Endothelial cell of umbilical vein (primary cell): Measurements from ENCODE around the gene FNIP2. TPM values are rescaled to one million over a fixed set of nuclear protein-coding genes. Genes with fewer than 3 reads are reported as not detected.

Source experiments
- BruUV-seq: library from RNA; stranded (reverse); fragments of 400-500 nt; replicated peaks from 2 replicates; lab custom pipeline; 2021; lab: Mats Ljungman, UMichigan
- CTCF ChIA-PET: fragments of 300-600, 350-600 bp; sonication (Branson Sonifier 250); formaldehyde crosslinking; loops from one replicate; lab custom pipeline; 2021; ENCODE audit warnings: antibody characterized with exemption, inconsistent platforms; lab: Charles Lee
- POLR2A ChIA-PET: fragments of 300-600, 350-600 bp; sonication (Branson Sonifier 250); formaldehyde crosslinking; loops from one replicate; lab custom pipeline; 2021; ENCODE audit warnings: antibody characterized with exemption, inconsistent platforms; lab: Charles Lee
- DNase-seq: peaks from one replicate; pipeline ENCODE4 v3.0.0-alpha.2; 2011; ENCODE audit warnings: low read depth, low spot score
- FAIRE-seq: peaks from 2 replicates; lab custom pipeline; 2011; peaks lifted over from hg19 to GRCh38; lab: Jason Lieb, UNC
- H2AFZ ChIP-seq: 2 replicates; pipeline ENCODE4 v1.6.0; 2012; ENCODE audit warnings: low read depth, low read length, control low read depth, inconsistent platforms
- H3K27ac ChIP-seq: 2 replicates; pipeline ENCODE4 v1.5.1; 2011; ENCODE audit warnings: low read depth, mild to moderate bottlenecking, control low read depth, low read length, moderate library complexity; ENCODE audit not compliant: insufficient read depth
- H3K27me3 ChIP-seq, 2 experiments: 2 replicates each; pipeline versions ENCODE4 v1.6.0 to v1.6.1; 2011; ENCODE audit warnings: low read length in 2 of 2, mixed read lengths in 1 of 2; ENCODE audit not compliant: control insufficient read depth in 2 of 2, insufficient read depth in 2 of 2
- H3K36me3 ChIP-seq, 2 experiments: 2 replicates in 1 of 2; 3 replicates in 1 of 2; pipeline ENCODE4 v1.5.1; 2011; ENCODE audit warnings: low read length in 2 of 2, mild to moderate bottlenecking in 1 of 2, moderate library complexity in 1 of 2; ENCODE audit not compliant: control insufficient read depth in 2 of 2, insufficient read depth in 2 of 2; ENCODE audit errors: extremely low read depth in 1 of 2
- H3K4me1 ChIP-seq: 3 replicates; pipeline ENCODE4 v1.5.1; 2011; ENCODE audit warnings: mild to moderate bottlenecking, low read length; ENCODE audit not compliant: control insufficient read depth, insufficient read depth; ENCODE audit errors: extremely low read depth
- H3K4me2 ChIP-seq: 2 replicates; pipeline ENCODE4 v1.6.1; 2011; ENCODE audit warnings: low read length, control low read depth, mixed read lengths; ENCODE audit not compliant: insufficient read depth
- H3K4me3 ChIP-seq, 3 experiments: fragments of 200-600 bp in 1 of 3; sonication (generic), shearing (Covaris generic) in 1 of 3; replicated peaks in 1 of 3; 2 replicates each; pipeline ENCODE4 v1.5.1; 2011 to 2016; ENCODE audit warnings: control low read depth in 3 of 3, low read length in 3 of 3, mild to moderate bottlenecking in 2 of 3, inconsistent platforms in 1 of 3, low read depth in 1 of 3, moderate library complexity in 1 of 3; ENCODE audit not compliant: insufficient read depth in 1 of 3
- H3K79me2 ChIP-seq: 2 replicates; pipeline ENCODE4 v1.6.0; 2012; ENCODE audit warnings: low read length, inconsistent platforms; ENCODE audit not compliant: control insufficient read depth, insufficient read depth
- H3K9ac ChIP-seq: replicated peaks from 2 replicates; pipeline ENCODE3; 2011; ENCODE audit warnings: low read length, control low read depth; ENCODE audit not compliant: insufficient read depth; ENCODE audit errors: extremely low read depth
- H3K9me1 ChIP-seq: replicated peaks from 3 replicates; pipeline ENCODE4 v1.6.0; 2011; ENCODE audit warnings: mild to moderate bottlenecking, low read length; ENCODE audit not compliant: control insufficient read depth, insufficient read depth; ENCODE audit errors: extremely low read depth
- H3K9me3 ChIP-seq: replicated peaks from 2 replicates; pipeline ENCODE4 v1.5.1; 2012; ENCODE audit warnings: low read length, inconsistent platforms; ENCODE audit not compliant: control insufficient read depth, insufficient read depth
- H4K20me1 ChIP-seq: replicated peaks from 2 replicates; pipeline ENCODE3; 2011; ENCODE audit warnings: mild to moderate bottlenecking, low read length; ENCODE audit not compliant: control insufficient read depth, insufficient read depth; ENCODE audit errors: extremely low read depth
- EZH2 ChIP-seq: IDR thresholded peaks from 2 replicates; pipeline ENCODE4 v1.6.1; 2012; ENCODE audit warnings: borderline replicate concordance, low read depth, mild to moderate bottlenecking, moderate library complexity, low read length, inconsistent platforms; ENCODE audit not compliant: severe bottlenecking
- FOS ChIP-seq: IDR thresholded peaks from 2 replicates; pipeline ENCODE4 v1.6.1; 2011; ENCODE audit warnings: mild to moderate bottlenecking, low read length, moderate library complexity, borderline replicate concordance; ENCODE audit not compliant: insufficient read depth
- GATA2 ChIP-seq: IDR thresholded peaks from 2 replicates; pipeline ENCODE4 v1.7.0; 2011; ENCODE audit warnings: low read depth, mild to moderate bottlenecking, moderate library complexity, mixed read lengths, low read length; ENCODE audit not compliant: insufficient read length, insufficient read depth
- JUN ChIP-seq: IDR thresholded peaks from 2 replicates; pipeline ENCODE4 v1.6.1; 2011; ENCODE audit warnings: borderline replicate concordance, low read depth; ENCODE audit not compliant: insufficient read length, insufficient read depth
- MYC ChIP-seq: IDR thresholded peaks from one replicate; pipeline ENCODE4 v1.6.1; 2011; ENCODE audit warnings: mild to moderate bottlenecking, low read depth, low read length
- POLR2A ChIP-seq: IDR thresholded peaks from 2 replicates; pipeline ENCODE4 v1.6.1; 2012; ENCODE audit warnings: low read depth, mild to moderate bottlenecking, control low read depth, low read length
- POLR2AphosphoS5 ChIP-seq: IDR thresholded peaks from 2 replicates; pipeline ENCODE4 v1.6.1; 2012; ENCODE audit warnings: low read depth, mild to moderate bottlenecking, control low read depth, low read length, moderate library complexity; ENCODE audit not compliant: insufficient read depth
- dilution Hi-C: fragments of 300-500 bp; cut with MboI; formaldehyde crosslinking; loops from one replicate; pipeline ENCODE4 v1.15.0; 2019; ENCODE audit warnings: low sequenced_read_pairs; ENCODE audit not compliant: extremely low pct_ligation_motif_present
- intact Hi-C: fragments of 100-400 bp; cut with micrococcal nuclease; formaldehyde crosslinking; loops from one replicate; pipeline ENCODE4 v1.10.0; 2022
- polyA plus RNA-seq, 4 experiments: library from polyadenylated mRNA; depleted of rRNA in 3 of 4; stranded (reverse) in 3 of 4; unstranded in 1 of 4; fragments of >200 nt; gene quantifications; 2 replicates each; pipeline versions ENCODE4 v1.2.1 to v1.2.3, GENCODE V29; 2011 to 2012; ENCODE audit warnings: missing spikeins in 1 of 4
- total RNA-seq: library from RNA; stranded (reverse); gene quantifications from 2 replicates; pipeline ENCODE4 v1.2.3, GENCODE V29; 2021
- TF ChIP-seq, protein P1 (sequence below), 2 donors: IDR thresholded peaks; 1 replicate in 1 of 2; 2 replicates in 1 of 2; pipeline ENCODE4 v1.5.1; 2011; ENCODE audit warnings: low read length in 2 of 2, mild to moderate bottlenecking in 2 of 2, moderate library complexity in 2 of 2, control low read depth in 1 of 2, inconsistent platforms in 1 of 2, low read depth in 1 of 2; ENCODE audit not compliant: insufficient read depth in 1 of 2; ENCODE audit errors: extremely low read depth in 1 of 2
- TF ChIP-seq, protein P2 (sequence below): IDR thresholded peaks from 2 replicates; pipeline ENCODE4 v1.6.1; 2011; ENCODE audit not compliant: insufficient read depth, insufficient read length

The FNIP2 gene
- total and polyA plus RNA-seq, 2 donors (not counting 3 experiments of a cell fraction or from before 2014, with no cell fraction given): 4.5 to 14.4 TPM

DNA sequence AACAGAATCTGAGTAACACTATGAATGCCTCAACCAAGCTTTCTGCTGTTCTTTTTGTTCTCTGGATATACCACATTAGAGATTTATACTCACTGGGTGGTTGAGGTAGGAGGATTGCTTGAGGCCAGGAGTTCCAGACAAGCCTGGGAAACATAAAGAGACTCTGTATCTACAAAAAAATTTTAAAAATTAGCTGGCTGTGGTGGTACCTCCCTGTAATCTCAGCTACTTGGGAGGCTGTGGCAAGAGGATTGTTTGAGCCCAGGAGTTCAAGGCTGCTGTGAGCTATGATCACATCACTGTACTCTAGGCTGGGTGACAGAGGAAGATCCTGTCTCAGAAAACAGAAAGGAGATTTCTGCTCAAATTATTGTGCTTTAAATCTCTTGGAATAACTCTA lies 172.5 kb downstream of the FNIP2 start:
- no peaks in the 10 kb centered on the region for H3K79me2 ChIP-seq
- H3K27me3 ChIP-seq: no peaks in the 10 kb centered on the region
- no peak for TF ChIP-seq MYC
- no peak for TF ChIP-seq GATA2
- TF ChIP-seq FOS: no peak
- no peak for TF ChIP-seq JUN
- TF ChIP-seq, protein P1, sequence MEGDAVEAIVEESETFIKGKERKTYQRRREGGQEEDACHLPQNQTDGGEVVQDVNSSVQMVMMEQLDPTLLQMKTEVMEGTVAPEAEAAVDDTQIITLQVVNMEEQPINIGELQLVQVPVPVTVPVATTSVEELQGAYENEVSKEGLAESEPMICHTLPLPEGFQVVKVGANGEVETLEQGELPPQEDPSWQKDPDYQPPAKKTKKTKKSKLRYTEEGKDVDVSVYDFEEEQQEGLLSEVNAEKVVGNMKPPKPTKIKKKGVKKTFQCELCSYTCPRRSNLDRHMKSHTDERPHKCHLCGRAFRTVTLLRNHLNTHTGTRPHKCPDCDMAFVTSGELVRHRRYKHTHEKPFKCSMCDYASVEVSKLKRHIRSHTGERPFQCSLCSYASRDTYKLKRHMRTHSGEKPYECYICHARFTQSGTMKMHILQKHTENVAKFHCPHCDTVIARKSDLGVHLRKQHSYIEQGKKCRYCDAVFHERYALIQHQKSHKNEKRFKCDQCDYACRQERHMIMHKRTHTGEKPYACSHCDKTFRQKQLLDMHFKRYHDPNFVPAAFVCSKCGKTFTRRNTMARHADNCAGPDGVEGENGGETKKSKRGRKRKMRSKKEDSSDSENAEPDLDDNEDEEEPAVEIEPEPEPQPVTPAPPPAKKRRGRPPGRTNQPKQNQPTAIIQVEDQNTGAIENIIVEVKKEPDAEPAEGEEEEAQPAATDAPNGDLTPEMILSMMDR (IDR thresholded peaks at IDR 0.05; ENCODE audit: extremely low read depth in 1 of 2, insufficient read depth in 1 of 2, low read depth in 1 of 2, low read length in 2 of 2): no peak
- TF ChIP-seq POLR2A: no peak
- no peak for TF ChIP-seq POLR2AphosphoS5
- TF ChIP-seq, protein P2, sequence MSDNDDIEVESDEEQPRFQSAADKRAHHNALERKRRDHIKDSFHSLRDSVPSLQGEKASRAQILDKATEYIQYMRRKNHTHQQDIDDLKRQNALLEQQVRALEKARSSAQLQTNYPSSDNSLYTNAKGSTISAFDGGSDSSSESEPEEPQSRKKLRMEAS: no peak
- no peak for TF ChIP-seq EZH2
- H3K9me3 ChIP-seq: no peaks in the 10 kb centered on the region
- H3K9me1 ChIP-seq: no peaks in the 10 kb centered on the region
- FAIRE-seq (no peak), DNase-seq (no peak)
- H3K36me3 ChIP-seq: no peaks in the 10 kb centered on the region
- no peaks in the 10 kb centered on the region for H3K4me1 ChIP-seq
- H3K9ac ChIP-seq: no peak overlapping the region
- H2AFZ ChIP-seq: no peak overlapping the region
- dilution Hi-C loops: no loop called here
- H3K27ac ChIP-seq: no peak overlapping the region
- H4K20me1 ChIP-seq: no peaks in the 10 kb centered on the region
- ChIA-PET POLR2A (no interaction called here), CTCF (interaction anchor here (1.1 to 1.9 kb wide), 3 partner anchors 9 to 83 kb away, joined by 3 to 4 read pairs (median 4); no protein-coding TSS in a partner anchor)
- intact Hi-C loops: no loop called here
- H3K4me2 ChIP-seq: no peak overlapping the region
- H3K4me3 ChIP-seq: no peak overlapping the region
- no TSS peak for BruUV-seq
